ENCODE results near the gene DOCK1. TPM values are rescaled to one million over a fixed set of nuclear protein-coding genes. Genes with fewer than 3 reads are reported as not detected.

Gene DOCK1
- total and polyA plus RNA-seq, 2 experiments from 2014 or later: 22.8 to 45.6 TPM

- Histone ChIP-seq H3K9me3 (ENCODE audit: low read depth) (no peaks in the 10 kb centered on the region), H3K9ac (no peak overlapping the region), H3K79me2 (ENCODE audit: insufficient read depth) (no peaks in the 10 kb centered on the region), H3K4me2 (ENCODE audit: unreplicated experiment) (no peak overlapping the region), H3F3A (ENCODE audit: insufficient read depth) (peaks cover 5% of the 10 kb centered on the region; the same call in 1 of the 2 replicates), H3K9me2 (ENCODE audit: insufficient read depth) (no peaks in the 10 kb centered on the region), H3K4me3 (no peak overlapping the region), H3K36me3 (ENCODE audit: low read depth) (0 out of 2 replicates have a peak, but pooled peaks cover 7% of the 10 kb centered on the region), H3K27me3 (replicated peaks; ENCODE audit: insufficient read depth) (no peaks in the 10 kb centered on the region), H4K20me1 (ENCODE audit: insufficient read depth) (0 out of 2 replicates have a peak, but pooled peaks cover 12% of the 10 kb centered on the region), H2AFZ (no peak overlapping the region), H3K4me1 (ENCODE audit: insufficient read depth) (no peaks in the 10 kb centered on the region), H3K27ac (no peak overlapping the region)
- no peak for TF ChIP-seq EZH2 (IDR thresholded peaks at IDR 0.05; ENCODE audit: insufficient read depth, poor library complexity, severe bottlenecking)
- in situ Hi-C loops (cut with MboI): no loop called here
- no peak for DNase-seq
Measured at GRCh38 chr10:127118034-127118433, 212.8 kb downstream of the DOCK1 start.

- H3K79me2 ChIP-seq (ENCODE audit: insufficient read depth): no peaks in the 10 kb centered on the region
- H3K9ac ChIP-seq: no peak overlapping the region
- H3K9me3 ChIP-seq (ENCODE audit: low read depth): no peaks in the 10 kb centered on the region
- H3K4me3 ChIP-seq: no peak overlapping the region
- 85 to 88% methylated on average over 8 of the region's 8 CpGs for WGBS, 2 experiments (ENCODE audit: low coverage in 1 of 2, low lambda C conversion rate in 2 of 2, missing lambda C conversion rate in 2 of 2)
- in situ Hi-C loops (cut with MboI): no loop called here
- H3K4me2 ChIP-seq (ENCODE audit: unreplicated experiment): no peak overlapping the region
- H4K20me1 ChIP-seq (ENCODE audit: insufficient read depth): 0 out of 2 replicates have a peak, but pooled peaks cover 11% of the 10 kb centered on the region
- H3K9me2 ChIP-seq (ENCODE audit: insufficient read depth): no peaks in the 10 kb centered on the region
- no peak overlapping the region for H3K27ac ChIP-seq
- H3K4me1 ChIP-seq (ENCODE audit: insufficient read depth): no peaks in the 10 kb centered on the region
- no peaks in the 10 kb centered on the region for H3K27me3 ChIP-seq (replicated peaks; ENCODE audit: insufficient read depth)
- no peak for DNase-seq
- TF ChIP-seq EZH2phosphoT487 (IDR thresholded peaks at IDR 0.05; ENCODE audit: insufficient read depth, low read depth) (no peak), EZH2 (IDR thresholded peaks at IDR 0.05; ENCODE audit: insufficient read depth, poor library complexity, severe bottlenecking) (no peak)
- H3F3A ChIP-seq (ENCODE audit: insufficient read depth): peaks cover 5% of the 10 kb centered on the region; the same call in 1 of the 2 replicates
- no peak overlapping the region for H2AFZ ChIP-seq
- H3K36me3 ChIP-seq (ENCODE audit: low read depth): 0 out of 2 replicates have a peak, but pooled peaks cover 7% of the 10 kb centered on the region
Measured at GRCh38 chr10:127119936-127120335, 214.7 kb downstream of the DOCK1 start.

- H3K79me2 ChIP-seq (ENCODE audit: insufficient read depth): no peaks in the 10 kb centered on the region
- no peaks in the 10 kb centered on the region for H4K20me1 ChIP-seq (ENCODE audit: insufficient read depth)
- H3K4me2 ChIP-seq (ENCODE audit: unreplicated experiment): no peak overlapping the region
- no peaks in the 10 kb centered on the region for H3K9me2 ChIP-seq (ENCODE audit: insufficient read depth)
- H2AFZ ChIP-seq: no peak overlapping the region
- no peak overlapping the region for H3K27ac ChIP-seq
- no peaks in the 10 kb centered on the region for H3F3A ChIP-seq (ENCODE audit: insufficient read depth)
- in situ Hi-C loops (cut with MboI): no loop called here
- no peaks in the 10 kb centered on the region for H3K4me1 ChIP-seq (ENCODE audit: insufficient read depth)
- H3K36me3 ChIP-seq (ENCODE audit: low read depth): 0 out of 2 replicates have a peak, but pooled peaks cover 7% of the 10 kb centered on the region
- no peak for TF ChIP-seq EZH2phosphoT487 (IDR thresholded peaks at IDR 0.05; ENCODE audit: insufficient read depth, low read depth)
- TF ChIP-seq EZH2 (IDR thresholded peaks at IDR 0.05; ENCODE audit: insufficient read depth, poor library complexity, severe bottlenecking): no peak
- no peaks in the 10 kb centered on the region for H3K27me3 ChIP-seq (replicated peaks; ENCODE audit: insufficient read depth)
- H3K9me3 ChIP-seq (ENCODE audit: low read depth): no peaks in the 10 kb centered on the region
- no peak overlapping the region for H3K4me3 ChIP-seq
- WGBS, 2 experiments (ENCODE audit: low coverage in 1 of 2, low lambda C conversion rate in 2 of 2, missing lambda C conversion rate in 2 of 2): 61 to 72% methylated on average over 4 of the region's 4 CpGs
- no peak for DNase-seq
- H3K9ac ChIP-seq: no peak overlapping the region
Measured at GRCh38 chr10:127122831-127123230, 217.6 kb downstream of the DOCK1 start.

GRCh38 chr10:127123626-127124025, 218.4 kb downstream of the DOCK1 start:
- Histone ChIP-seq H4K20me1 (ENCODE audit: insufficient read depth) (no peaks in the 10 kb centered on the region), H3K27me3 (replicated peaks; ENCODE audit: insufficient read depth) (no peaks in the 10 kb centered on the region), H3K4me3 (no peak overlapping the region), H3K9me3 (ENCODE audit: low read depth) (no peaks in the 10 kb centered on the region), H3K27ac (no peak overlapping the region), H3K9ac (no peak overlapping the region), H3K79me2 (ENCODE audit: insufficient read depth) (no peaks in the 10 kb centered on the region), H2AFZ (no peak overlapping the region), H3K4me1 (ENCODE audit: insufficient read depth) (no peaks in the 10 kb centered on the region), H3F3A (ENCODE audit: insufficient read depth) (no peaks in the 10 kb centered on the region), H3K9me2 (ENCODE audit: insufficient read depth) (no peaks in the 10 kb centered on the region), H3K4me2 (ENCODE audit: unreplicated experiment) (no peak overlapping the region), H3K36me3 (ENCODE audit: low read depth) (peaks cover 12% of the 10 kb centered on the region; the same call in 1 of the 2 replicates)
- WGBS, 2 experiments (ENCODE audit: low coverage in 1 of 2, low lambda C conversion rate in 2 of 2, missing lambda C conversion rate in 2 of 2): 77 to 78% methylated on average over 6 of the region's 6 CpGs
- in situ Hi-C loops (cut with MboI): no loop called here
- DNase-seq: no peak
- no peak for TF ChIP-seq EZH2phosphoT487 (IDR thresholded peaks at IDR 0.05; ENCODE audit: insufficient read depth, low read depth)
- TF ChIP-seq EZH2 (IDR thresholded peaks at IDR 0.05; ENCODE audit: insufficient read depth, poor library complexity, severe bottlenecking): no peak

- Histone ChIP-seq H3K4me1 (ENCODE audit: insufficient read depth) (no peaks in the 10 kb centered on the region), H3K4me2 (ENCODE audit: unreplicated experiment) (no peak overlapping the region), H3K9ac (no peak overlapping the region), H3F3A (ENCODE audit: insufficient read depth) (no peaks in the 10 kb centered on the region), H4K20me1 (ENCODE audit: insufficient read depth) (no peaks in the 10 kb centered on the region), H3K4me3 (no peak overlapping the region), H2AFZ (no peak overlapping the region), H3K9me2 (ENCODE audit: insufficient read depth) (no peaks in the 10 kb centered on the region), H3K9me3 (ENCODE audit: low read depth) (no peaks in the 10 kb centered on the region), H3K79me2 (ENCODE audit: insufficient read depth) (no peaks in the 10 kb centered on the region), H3K27me3 (replicated peaks; ENCODE audit: insufficient read depth) (no peaks in the 10 kb centered on the region), H3K27ac (no peak overlapping the region), H3K36me3 (ENCODE audit: low read depth) (peaks cover 11% of the 10 kb centered on the region; the same call in 1 of the 2 replicates)
- no peak for DNase-seq
- 85 to 89% methylated on average over 9 of the region's 9 CpGs for WGBS, 2 experiments (ENCODE audit: low coverage in 1 of 2, low lambda C conversion rate in 2 of 2, missing lambda C conversion rate in 2 of 2)
- in situ Hi-C loops (cut with MboI): no loop called here
- TF ChIP-seq EZH2phosphoT487 (IDR thresholded peaks at IDR 0.05; ENCODE audit: insufficient read depth, low read depth) (no peak), EZH2 (IDR thresholded peaks at IDR 0.05; ENCODE audit: insufficient read depth, poor library complexity, severe bottlenecking) (no peak)
Measured at GRCh38 chr10:127125331-127125730, 220.1 kb downstream of the DOCK1 start.
